Stimulated activated CD8-positive, alpha-beta memory T cell treated with anti-CD3 and anti-CD28 coated beads, Interleukin-4, amount 100 ng/mL, for 4 hours (primary cell): ENCODE measurements around the gene CLDN17.

ENCODE experiments used
- DNase-seq, 2 donors: peaks; one replicate each; pipeline ENCODE4 v3.0.0-alpha.2; 2020; ENCODE audit warnings: low read depth in 2 of 2, low spot score in 1 of 2

Gene CLDN17, protein sequence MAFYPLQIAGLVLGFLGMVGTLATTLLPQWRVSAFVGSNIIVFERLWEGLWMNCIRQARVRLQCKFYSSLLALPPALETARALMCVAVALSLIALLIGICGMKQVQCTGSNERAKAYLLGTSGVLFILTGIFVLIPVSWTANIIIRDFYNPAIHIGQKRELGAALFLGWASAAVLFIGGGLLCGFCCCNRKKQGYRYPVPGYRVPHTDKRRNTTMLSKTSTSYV

DNA sequence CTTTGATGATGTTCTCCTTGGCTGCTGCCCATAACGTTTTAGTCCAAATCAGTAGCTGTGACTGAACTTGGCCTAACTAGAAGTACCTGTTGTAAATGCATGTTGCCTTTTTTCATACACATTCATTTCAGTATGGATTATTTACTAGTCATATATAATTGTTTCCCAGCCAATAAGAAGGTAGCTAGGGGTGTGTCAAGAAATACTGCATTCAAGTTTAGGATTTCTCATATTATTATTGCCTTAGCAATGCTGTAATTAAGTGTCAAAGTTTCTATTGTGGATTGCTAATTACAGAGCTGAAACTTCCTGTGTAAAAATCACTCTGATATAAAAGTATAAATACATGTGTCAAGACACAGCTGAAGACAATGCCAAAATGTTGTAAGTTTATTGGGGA lies at the start of gene CLDN17:
Gene CLDN17 (minus strand): TSS at position 101 of the 400 bp plus-strand sequence. CDS start 188 bp downstream, outside the sequence.
- DNase-seq: no peak

DNA sequence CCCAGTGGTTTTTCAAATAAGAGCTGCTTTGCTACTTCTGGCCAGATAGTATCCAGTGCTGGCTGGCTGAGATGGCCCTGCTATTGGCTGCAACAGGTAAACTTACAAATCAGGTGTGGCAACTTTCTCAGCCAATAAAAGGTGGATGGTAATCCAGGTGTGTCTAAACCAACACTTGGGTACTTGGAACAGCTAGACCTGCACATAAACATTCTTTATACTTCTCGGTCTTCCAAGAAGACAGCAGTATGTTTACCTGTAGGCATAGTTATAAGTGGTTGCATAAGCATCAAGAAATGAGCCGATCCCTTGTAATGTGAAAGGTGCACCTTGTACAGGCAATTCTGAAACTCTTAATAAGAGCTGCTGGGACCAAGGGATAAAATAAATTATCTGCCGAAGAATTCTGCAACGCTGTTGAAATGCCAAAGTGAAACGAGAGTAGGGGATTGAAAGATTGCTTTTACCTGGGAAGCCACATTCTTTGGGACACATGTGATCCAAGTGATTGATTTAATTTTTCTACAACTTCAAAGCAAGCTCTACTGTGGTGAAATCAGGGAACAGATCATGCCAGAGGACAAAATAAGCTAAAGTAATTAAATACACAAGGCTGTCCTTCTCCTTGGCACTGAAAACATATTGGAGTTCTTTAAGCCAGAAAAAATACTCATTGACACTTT lies 49.6 kb upstream of the CLDN17 start, which contains the start of gene CLDN8:
Gene CLDN8 (minus strand): TSS at position 57 of the 683 bp plus-strand sequence. CDS start 172 bp downstream, outside the sequence.
- DNase-seq: no peak

DNA sequence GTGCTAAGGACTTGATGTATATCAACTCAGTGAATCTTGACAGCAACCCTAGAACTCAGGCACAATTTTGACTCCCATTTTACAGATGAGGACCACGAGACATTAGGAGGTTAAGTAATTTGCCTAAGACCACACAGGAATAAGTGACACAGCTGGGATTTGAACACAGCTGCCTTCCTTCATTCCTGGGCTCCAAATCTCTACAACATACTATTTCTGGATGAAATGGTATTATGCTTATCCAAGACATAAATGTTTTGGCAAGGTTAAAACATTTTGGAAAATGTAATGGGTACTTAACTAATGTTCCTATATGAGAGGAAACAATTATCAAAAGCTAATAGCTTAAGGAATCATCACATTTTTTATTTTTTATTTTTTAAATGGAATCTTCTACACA lies 44.5 kb upstream of the CLDN17 start:
- DNase-seq: no peak

DNA sequence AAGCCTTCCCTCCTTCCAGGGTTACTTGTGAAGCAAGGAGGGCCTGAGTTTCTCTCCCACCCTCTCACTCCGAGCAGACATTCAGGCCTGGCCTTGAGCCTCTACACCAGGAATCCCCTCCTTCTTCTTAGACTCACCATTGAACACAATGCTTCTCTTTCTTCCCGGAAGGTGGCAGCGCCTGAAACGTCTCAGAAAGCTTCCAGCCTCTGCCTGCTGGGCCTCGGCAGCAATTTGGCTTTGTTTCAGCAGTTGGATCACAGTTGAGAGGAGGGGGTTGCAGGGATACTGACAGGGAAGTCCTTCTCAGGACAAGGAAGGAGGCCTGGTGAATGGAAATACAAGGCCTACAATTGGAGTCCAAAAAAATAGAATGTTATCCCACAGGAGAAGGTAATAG lies 43.0 kb upstream of the CLDN17 start:
- no peak for DNase-seq

DNA sequence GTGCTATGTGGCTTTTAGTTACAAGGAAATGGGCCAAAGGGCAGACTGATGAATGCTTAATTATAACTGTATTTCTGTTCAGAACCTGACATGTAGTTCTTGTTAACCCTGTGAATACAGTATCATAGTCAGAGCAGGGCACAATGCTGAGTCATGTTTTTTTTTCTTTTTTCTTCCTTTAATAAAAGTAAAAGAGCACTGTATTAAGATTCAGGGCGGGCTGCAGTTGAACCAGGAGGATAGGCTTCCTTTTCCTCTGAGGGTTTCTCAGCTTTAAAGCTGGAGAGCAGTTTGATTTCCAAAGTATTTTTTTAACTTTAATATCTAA lies 40.6 kb upstream of the CLDN17 start:
- no peak for DNase-seq

DNA sequence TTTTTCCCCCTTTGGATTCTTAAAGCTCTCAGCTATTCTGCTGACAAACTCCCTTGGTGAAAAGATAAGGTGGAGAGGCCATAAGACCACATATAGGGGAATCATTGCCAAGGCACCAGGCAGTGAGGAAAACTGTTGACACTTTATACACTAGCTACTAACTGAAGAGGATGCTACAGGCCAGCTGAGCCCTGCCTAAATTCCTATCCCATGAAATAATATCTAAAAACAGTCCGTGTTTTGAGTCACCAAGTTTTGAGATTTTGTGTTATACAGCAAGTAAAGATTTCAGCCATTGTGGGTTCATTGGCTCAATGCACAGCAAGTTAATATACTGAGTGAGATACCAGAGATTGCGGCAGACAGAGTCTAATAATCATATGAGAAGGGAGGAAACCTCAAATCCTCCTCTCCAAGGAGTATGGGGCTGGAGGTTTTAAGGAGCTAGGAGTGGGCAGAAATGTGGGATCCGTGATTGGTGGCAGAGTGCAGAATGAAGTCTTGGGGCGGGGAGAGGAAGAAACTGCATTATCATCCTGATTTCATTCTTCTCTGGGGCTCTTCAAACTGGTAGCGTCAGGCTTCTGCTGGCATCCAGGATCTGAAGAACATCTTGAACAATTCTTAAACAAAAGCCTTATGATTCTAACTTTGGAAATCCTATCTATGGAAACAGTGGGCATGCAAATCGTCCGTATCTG lies 40.1 kb upstream of the CLDN17 start:
- DNase-seq: no peak

DNA sequence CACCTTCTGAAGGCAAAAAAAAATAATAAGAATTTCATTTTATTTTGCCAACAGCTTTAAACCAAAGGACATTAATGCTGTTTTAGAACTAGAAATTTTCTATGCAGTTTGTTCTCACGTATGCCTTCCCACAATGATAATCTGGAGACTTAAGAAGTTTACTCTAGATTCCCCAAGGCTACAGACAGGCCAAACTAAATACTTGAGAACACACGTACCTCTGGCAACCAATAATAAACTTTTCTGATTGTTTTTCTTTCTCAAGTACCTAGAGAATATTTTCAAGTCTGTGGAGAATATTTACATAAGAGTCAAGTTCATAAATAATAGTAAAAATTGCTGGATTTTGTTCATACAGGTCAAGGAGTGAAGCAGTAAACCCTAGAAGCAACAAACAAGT lies 33.4 kb upstream of the CLDN17 start:
- no peak for DNase-seq

DNA sequence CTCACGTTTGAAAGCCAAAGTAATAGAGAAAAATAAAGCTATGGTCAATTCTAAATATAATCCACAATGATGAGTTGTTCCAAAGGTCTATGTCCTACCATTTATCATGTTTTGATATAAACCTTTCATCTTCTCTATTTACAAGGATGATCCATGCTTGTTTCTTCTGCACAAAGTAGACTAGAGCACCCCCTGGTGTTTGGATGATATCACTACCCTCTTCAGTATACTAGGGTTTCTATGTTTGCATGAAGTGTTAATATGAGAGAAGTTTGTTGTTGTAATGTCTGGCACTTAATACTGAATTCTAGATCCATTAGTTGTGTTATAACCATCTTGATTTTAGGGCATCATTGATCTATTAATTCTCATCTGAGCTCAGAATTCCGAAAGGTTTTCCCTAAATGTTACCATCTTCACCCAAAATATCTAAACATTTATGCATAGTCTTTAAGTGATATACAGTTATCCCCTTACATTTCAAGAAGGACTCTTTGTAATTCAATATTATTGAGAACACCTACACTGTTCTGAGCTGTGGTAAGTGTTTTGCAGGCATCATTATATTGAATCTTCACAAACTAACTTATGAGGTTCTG lies 28.2 kb upstream of the CLDN17 start:
- DNase-seq: no peak

DNA sequence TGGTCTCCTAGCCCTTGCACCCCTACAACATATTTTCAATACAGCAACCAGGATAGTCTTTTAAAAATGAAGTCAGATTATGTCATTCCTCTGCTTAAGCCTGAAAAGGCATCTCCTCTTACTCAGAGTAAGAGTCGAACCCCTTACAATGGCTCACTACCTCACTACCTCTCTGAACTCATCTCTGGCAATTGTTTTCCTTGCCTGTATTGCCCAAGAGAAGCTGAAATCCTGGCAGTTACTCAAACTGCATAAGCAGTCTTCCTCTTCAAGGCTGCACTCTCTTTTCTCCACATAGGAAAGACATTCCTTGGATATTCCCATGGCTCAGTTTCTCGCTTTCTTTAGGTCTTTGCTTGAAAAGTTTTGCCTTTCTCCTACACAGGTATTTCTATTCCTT lies 26.6 kb upstream of the CLDN17 start:
- DNase-seq: no peak

DNA sequence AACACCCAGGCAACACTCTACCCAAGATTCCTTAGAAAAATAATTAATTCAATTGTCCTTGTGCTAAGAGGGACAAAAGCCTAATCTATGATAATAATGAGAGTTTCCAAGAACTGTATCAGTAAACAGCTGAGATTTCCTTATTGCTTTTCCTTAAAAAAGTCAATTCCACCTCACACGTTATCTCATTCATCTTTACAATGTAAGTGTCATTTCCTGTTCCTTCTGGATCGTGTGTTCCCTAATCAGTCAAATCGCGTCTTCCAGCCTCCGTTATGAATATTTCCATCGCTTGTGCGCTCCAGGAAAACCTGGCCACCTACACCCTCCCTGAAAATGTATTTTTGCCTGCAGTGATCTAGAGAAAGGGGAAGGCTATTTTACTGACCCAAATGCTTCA lies 23.9 kb upstream of the CLDN17 start:
- no peak for DNase-seq

DNA sequence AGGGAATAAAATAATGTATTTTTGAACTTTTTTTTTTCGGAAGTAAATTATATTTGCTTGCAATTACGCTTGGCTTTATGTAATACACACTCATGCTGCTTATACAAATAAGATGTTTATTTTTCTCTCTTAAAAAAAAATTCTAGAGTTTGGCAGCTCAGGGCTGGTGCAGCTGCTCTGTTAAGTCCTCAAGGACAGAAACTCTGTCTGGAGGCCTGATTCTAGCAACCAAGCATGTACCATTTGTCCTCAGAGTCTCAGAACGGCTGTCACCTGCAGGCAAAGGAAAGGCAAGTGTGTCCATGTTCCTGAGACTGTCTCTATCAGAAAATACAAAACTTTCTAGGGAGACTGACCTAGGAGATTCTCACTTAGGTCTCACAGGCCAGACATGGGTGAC lies 23.2 kb upstream of the CLDN17 start:
- DNase-seq: no peak

DNA sequence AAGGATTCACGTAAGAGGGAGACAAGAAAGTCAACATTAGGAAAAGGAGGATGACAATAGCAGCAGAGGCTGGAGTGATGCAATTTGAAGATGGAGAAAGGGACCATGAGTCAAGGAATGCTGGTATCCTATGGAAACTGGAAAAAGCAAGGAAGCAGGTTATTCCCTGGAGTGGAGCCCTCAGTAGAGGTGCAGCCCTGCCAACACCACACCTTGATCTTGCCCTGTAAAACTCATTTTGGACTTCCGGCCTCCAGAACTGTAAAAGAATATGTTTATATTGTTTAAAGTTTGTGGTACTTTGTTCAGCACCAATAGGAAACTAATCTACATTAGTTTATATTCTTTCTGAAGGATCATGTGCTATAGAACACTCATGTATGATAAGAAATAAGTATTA lies 19.6 kb upstream of the CLDN17 start:
- no peak for DNase-seq

DNA sequence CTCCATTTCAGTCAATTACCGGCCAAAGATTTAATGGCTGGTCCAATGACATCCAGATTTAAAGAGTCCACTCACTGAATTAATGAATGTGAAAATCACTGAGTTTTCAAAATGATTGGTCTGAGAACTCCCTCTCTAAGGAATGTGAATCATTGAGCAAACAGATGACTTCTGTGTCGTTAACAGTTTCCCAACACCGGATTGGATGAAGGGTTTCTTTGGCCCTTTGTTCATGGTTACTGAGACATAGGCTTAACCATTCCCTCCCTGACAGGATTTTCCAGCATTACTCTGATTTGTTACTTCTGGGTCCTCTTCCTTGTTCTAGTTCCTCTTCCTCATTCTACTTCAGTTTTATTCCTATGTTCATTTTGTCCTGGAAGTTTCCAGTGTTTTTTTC lies 1.5 kb upstream of the CLDN17 start:
- no peak for DNase-seq

DNA sequence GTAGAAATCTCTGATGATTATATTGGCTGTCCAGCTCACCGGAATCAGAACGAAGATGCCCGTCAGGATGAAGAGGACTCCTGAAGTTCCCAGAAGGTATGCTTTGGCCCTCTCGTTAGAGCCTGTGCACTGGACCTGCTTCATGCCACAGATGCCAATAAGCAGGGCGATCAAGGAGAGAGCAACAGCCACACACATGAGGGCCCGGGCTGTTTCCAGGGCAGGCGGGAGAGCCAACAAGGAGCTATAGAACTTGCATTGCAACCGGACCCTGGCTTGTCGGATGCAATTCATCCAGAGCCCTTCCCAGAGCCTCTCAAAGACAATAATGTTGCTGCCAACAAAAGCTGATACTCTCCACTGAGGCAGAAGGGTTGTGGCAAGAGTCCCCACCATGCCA lies 434 bp downstream of the CLDN17 start:
- no peak for DNase-seq

DNA sequence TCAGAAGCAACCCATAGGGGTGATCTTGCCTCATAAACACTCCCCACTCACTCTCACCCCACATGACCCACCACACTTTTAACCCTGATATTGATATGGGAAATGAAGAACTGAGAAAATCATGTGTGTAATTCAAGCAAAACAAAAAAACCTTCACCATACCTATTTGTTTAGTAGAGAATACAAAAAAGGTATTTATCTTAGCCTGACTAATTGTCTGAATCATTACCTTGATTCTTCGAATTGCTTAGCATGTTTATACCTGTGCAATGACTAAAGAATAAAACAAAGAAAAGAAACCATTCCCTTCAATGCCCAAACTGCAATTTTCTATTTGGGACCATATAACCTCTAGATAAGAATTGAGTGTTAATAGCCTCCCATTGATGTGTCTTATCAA lies 1.8 kb downstream of the CLDN17 start:
- DNase-seq: no peak

DNA sequence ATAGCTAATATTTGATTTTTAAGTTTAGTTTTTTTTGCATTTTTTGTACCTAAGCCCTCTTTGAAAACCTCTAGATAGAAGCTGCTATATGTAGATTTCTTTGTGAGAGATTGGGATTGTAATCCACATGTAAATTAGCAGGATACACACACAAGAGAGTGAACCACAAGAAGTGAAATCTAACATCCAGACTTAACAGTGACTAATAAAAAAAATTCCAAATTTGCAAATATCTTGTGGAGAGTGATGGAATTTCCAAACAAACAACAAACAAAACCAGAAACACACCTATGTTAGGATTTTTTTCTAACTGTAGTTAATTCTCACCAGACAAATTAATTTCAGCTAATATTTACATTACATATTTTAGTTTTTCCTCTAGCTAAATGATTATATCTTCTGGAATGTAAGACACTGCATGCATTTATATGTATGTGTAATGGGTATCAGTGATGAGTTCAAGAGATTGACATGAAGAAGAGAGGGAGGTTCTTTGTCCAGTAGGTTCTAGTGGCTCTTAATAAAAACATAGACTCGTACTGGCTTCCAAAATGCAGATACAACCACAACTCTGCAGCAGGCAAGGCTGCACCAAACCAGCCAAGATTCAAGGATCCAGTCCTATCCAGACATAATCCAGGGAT lies 12.8 kb downstream of the CLDN17 start:
- DNase-seq: no peak

DNA sequence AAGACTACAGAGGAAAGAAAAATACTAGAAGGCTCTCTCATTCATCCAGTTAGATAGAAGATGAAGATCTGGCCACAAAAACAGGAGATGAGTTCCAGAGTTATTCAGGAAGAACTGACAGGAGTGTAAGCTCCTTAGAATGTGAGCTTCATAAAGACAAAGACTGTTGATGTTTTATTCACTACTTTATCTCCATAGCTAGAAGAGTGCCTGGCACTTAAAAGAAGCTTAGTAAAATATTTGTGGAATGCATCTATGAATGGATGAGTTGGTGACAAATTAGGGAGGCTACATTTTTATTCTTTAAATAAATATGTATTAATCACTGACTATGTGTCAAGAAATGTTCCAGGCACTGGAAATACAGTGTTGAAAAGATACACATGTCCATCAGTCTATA lies 13.8 kb downstream of the CLDN17 start:
- no peak for DNase-seq

DNA sequence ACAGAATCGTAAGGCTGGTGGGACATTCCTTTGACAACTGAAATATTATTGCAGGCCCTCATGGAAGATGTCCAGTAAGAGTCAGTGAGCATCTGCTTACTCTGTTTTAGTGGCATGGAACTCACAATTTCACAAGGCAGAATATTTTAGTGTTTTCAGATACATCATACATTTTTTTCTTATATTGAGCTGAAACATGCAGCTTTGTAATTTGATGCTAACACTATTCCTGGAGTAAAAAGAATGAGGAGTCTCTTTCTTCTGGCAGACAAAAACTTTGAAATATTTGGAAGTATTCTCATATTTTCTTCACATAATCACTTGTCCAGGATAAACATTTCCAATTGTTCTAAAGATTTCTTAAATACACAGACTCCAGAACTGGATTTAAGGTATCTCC lies 17.7 kb downstream of the CLDN17 start:
- no peak for DNase-seq

DNA sequence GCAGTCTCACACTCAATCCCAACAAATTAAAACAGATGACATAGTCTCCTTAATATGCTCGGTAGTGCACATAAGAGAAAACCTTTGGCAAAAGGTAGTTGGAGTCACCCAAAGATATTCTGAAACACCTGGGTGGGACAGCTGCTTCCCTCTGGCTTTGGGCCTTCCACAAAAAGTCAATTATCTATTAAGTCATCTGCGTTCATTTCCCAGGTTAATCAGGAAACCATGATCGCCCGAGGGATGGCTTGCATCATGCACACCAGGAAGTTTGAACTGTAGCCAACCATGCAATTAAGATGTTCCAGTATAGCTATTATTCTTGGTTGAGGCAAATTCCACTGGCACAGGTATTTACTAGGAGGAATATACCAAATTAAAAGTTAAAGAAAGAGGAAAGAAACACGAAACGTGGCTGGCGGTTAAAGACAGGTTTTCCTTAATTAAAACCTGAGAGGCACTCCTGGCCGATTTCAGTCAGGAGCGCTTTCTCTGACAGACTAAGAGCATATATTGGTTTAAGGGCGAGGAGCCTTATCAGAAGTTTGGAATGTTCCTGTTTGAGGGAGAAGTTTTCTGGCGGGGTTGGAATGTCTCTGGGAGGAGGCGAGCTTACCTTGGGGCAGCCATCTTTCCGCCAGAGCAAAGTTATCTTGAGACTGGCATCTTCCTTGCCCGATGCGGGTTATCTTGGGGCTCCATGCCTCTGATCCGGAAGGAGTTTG lies 19.9 kb downstream of the CLDN17 start:
- no peak for DNase-seq

DNA sequence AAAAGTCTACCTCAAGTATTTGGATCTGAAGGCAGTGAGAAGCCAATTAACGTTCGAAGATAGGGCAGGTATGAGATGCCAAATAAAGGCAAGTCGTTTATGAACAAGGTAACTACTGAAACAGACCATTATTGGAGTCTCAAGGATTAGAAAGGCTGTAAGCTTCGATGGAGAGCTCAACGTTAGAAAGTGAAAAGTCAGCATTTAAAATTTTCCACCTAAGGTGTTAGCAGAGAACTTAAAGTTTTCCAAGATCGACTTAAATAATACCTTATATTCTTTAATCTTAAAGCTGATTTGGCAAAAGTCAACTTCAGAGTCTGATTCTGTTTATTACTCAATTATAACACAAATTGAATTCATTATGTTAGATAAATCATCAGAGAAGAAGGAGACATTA lies 28.1 kb downstream of the CLDN17 start:
- DNase-seq: no peak

DNA sequence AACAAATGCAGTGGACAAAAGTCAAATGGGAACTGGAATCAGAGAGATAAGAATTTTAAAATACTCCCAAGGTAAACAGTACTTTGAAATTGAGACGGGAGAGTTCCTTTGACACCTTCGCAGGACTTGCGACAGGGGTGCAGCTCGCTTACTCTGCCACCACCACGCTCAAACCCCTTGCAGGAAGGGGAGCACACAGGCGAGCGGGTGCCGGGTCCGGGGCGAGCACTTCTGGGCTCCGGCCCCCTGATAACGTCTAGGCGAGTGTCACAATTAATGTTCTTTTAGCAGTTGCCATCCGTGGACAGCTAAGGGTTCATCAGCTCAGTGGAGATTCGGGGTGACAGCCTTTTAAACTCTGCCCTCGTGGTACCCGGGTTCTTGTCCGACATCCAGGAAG lies 37.4 kb downstream of the CLDN17 start:
- no peak for DNase-seq
